Lower lobe of right lung (tissue), 2 donors: ENCODE data around the gene WFDC12. TPM values are rescaled to one million over a fixed set of nuclear protein-coding genes. Genes with fewer than 3 reads are reported as not detected.
"Not testable (repeated sequence)": the region's sequence is repeated elsewhere in the genome, so short reads cannot be mapped to it uniquely, and the experiment has no call there.

Experiments used
- ATAC-seq, 2 donors: fragments of 200-7000 bp; cut with Tn5 transposase; one replicate each; pipeline ENCODE4 v1.9.1; 2020 to 2022; ENCODE audit warnings: mild to moderate bottlenecking in 2 of 2, moderate library complexity in 2 of 2
- DNase-seq: peaks from one replicate; pipeline ENCODE4 v3.0.0-alpha.2; 2020
- H3K27ac ChIP-seq: fragments of 200-600 bp; one replicate; pipeline ENCODE4 v1.8.0; 2022
- H3K27me3 ChIP-seq: fragments of 200-600 bp; one replicate; pipeline ENCODE4 v1.8.0; 2022; ENCODE audit warnings: low read depth
- H3K36me3 ChIP-seq: fragments of 200-600 bp; one replicate; pipeline ENCODE4 v1.8.0; 2022; ENCODE audit warnings: mild to moderate bottlenecking
- H3K4me1 ChIP-seq: fragments of 200-600 bp; one replicate; pipeline ENCODE4 v1.8.0; 2022
- H3K4me3 ChIP-seq: fragments of 200-600 bp; one replicate; pipeline ENCODE4 v1.8.0; 2022; ENCODE audit warnings: mild to moderate bottlenecking
- H3K9me3 ChIP-seq: fragments of 200-600 bp; one replicate; pipeline ENCODE4 v1.8.0; 2022
- intact Hi-C: fragments of 100-400 bp; cut with DNase I; formaldehyde crosslinking; loops from one replicate; pipeline ENCODE4 v1.11.0; 2022
- total RNA-seq: library from RNA; stranded (reverse); fragmentation: NEBNext Ultra II Directional; extraction: Animal tissue kit (Norgen Biotek cat#: 25700); gene quantifications from one replicate; pipeline ENCODE4 v1.2.1, GENCODE V29; 2021
- TF ChIP-seq, protein P1 (sequence below): fragments of 200-600 bp; IDR thresholded peaks from one replicate; pipeline ENCODE4 v1.8.0; 2022; ENCODE audit warnings: antibody characterized with exemption, mild to moderate bottlenecking
- donor health status: DM: no; HTN: yes; CAD: no; lungs with severe emphysema.

Gene WFDC12
- total RNA-seq, 1 donor from 2014 or later, result 3.9 TPM

DNA sequence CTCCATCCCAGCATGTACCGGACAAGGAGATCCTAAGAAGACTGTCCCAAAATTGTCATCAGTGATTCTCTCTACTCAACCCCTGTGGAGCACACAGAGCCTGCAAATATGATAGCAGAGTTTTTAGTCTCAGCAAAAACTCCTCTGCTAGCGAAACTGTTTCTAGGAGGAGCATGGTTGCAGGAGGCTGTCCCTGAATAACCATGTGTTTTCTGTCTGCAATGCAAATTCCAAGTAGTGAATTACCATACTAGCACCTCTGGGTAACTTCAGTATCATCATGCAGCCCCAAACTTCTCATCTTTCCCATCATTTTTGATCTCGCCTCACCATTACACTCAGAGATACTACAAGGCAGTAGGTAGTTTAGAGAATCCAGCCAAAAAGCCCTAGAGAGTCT is 24.8 kb upstream of the WFDC12 start:
- Histone ChIP-seq H3K36me3 (no peaks in the 10 kb centered on the region), H3K4me3 (no peak overlapping the region), H3K27ac (no peak overlapping the region), H3K27me3 (peaks cover 12% of the 10 kb centered on the region), H3K9me3 (no peaks in the 10 kb centered on the region), H3K4me1 (no peaks in the 10 kb centered on the region)
- TF ChIP-seq, protein P1, sequence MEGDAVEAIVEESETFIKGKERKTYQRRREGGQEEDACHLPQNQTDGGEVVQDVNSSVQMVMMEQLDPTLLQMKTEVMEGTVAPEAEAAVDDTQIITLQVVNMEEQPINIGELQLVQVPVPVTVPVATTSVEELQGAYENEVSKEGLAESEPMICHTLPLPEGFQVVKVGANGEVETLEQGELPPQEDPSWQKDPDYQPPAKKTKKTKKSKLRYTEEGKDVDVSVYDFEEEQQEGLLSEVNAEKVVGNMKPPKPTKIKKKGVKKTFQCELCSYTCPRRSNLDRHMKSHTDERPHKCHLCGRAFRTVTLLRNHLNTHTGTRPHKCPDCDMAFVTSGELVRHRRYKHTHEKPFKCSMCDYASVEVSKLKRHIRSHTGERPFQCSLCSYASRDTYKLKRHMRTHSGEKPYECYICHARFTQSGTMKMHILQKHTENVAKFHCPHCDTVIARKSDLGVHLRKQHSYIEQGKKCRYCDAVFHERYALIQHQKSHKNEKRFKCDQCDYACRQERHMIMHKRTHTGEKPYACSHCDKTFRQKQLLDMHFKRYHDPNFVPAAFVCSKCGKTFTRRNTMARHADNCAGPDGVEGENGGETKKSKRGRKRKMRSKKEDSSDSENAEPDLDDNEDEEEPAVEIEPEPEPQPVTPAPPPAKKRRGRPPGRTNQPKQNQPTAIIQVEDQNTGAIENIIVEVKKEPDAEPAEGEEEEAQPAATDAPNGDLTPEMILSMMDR, result no peak
- intact Hi-C loops, result no loop called here
- DNase-seq (no peak), ATAC-seq (no peak)

DNA sequence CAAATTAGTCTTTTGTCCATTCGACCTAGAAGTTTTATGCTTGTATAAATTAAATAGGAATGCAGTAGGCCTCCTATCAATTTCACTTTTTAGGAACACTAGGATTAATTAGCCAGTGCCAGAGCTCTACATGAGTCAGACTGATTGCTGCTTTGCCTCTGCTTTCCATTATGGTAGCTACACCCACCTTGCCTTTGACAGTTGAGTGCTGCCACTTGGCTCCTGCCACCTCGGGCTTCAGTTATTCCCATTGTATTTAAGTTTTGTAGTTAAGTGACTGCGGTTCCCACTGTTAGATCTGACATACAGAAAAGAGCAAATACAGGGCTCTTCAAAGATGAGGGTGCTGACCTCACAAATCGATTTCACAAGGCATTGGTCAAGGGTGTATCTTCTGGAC is 16.6 kb upstream of the WFDC12 start:
- intact Hi-C loops, result no loop called here
- no peak for ATAC-seq
- H3K9me3 ChIP-seq, result no peaks in the 10 kb centered on the region

DNA sequence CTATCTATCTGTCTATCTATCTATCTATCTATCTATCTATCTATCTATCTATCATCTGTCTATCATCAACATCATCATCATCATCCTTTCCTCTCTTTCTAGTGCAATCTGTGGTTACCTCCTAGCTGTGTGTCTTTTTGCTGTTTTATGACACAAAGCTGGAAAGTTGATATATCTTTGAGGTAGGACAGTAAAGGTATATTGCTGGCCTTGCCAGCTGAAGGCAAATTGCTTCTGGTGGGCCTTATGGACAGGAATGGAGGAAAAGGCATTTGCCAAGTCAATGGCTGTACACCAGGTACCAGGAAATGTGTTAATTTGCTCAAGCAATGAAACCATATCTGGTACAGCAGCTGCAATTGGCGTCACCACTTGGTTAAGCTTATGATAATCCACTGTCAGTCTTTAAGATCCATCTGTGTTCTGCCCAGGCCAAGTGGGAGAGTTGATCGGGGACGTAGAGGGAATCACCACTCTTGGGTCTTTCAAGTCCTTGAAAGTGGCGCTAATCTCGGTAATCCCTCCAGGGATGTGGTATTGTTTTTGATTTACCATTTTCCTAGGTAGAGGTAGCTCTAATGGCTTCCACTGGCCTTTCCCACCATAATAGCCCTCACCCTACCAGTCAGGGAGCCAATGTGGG is 15.6 kb upstream of the WFDC12 start:
- DNase-seq, H3K4me1 ChIP-seq, H3K4me3 ChIP-seq, H3K27me3 ChIP-seq, intact Hi-C loops, H3K27ac ChIP-seq, H3K9me3 ChIP-seq, H3K36me3 ChIP-seq, ATAC-seq: not testable (repeated sequence)

More for the DNA sequence above, 16.6 kb upstream of the WFDC12 start:
- Histone ChIP-seq H3K4me1 (no peaks in the 10 kb centered on the region), H3K27me3 (peaks cover 2% of the 10 kb centered on the region), H3K36me3 (no peaks in the 10 kb centered on the region), H3K4me3 (no peak overlapping the region), H3K27ac (no peak overlapping the region)
- TF ChIP-seq, protein P1, result no peak
- no peak for DNase-seq

DNA sequence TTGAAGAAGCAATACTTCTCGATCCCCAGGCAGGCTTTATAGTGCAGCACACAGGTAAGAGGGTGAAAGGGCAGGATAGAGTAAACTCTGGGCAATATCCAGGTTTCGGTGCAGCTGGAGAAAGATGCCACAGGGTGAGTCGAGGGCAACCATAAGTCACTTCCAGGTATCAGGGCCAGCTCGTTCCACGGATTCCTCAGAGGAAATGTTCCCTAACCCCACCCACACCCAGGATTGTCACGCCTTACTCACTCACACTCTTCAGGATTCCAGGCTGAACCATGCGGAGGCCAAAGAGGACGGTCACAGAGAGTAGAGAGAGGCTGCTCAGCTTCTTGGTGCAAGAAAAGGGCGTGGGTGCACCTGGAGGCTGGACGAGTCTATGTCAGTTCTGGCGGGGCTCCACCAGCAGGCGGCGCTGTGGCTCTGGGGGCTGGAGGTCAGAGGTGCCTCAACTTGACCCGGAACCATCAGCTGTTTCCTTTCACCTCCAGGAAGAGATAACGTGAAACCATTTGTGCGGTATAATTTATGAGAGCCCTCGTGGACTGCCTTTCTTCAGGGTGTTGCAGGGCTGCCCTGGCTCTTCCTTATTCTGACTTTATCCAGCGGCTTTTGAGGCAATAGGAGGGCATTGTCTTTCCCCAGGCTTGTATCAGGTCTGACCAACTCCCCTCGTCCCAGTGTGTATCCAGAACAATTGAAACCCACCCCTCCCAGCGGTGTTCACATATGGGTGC is 14.5 kb upstream of the WFDC12 start:
- no peaks in the 10 kb centered on the region for H3K27me3 ChIP-seq
- intact Hi-C loops, result no loop called here
- DNase-seq, result peak; percentile 84
- no peaks in the 10 kb centered on the region for H3K4me1 ChIP-seq
- H3K36me3 ChIP-seq, result no peaks in the 10 kb centered on the region
- no peak overlapping the region for H3K4me3 ChIP-seq
- peak; percentile 85 to 86 for ATAC-seq
- H3K27ac ChIP-seq, result no peak overlapping the region
- H3K9me3 ChIP-seq, result no peaks in the 10 kb centered on the region
- TF ChIP-seq, protein P1, result peak; percentile 70

DNA sequence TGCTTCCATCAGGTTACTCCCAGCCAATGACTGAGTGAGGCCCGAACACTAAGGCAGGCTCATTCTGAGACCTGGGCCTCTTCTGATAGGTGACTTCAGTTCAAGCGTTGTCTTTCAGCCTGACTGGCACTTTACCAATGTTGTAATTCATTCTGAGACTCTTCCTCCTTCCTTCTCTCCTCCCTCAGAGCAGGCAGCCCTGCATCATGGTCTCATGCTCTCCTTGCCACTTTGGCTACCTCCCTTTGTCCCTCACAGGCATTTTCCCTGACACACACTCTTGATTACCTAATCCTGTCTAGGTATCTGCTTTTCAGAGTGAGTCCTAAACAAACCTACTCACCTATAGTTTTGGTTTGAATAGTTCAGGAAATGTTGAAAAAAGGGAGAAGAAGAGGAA is 12.6 kb upstream of the WFDC12 start:
- Histone ChIP-seq H3K27ac (no peak overlapping the region), H3K4me3 (no peak overlapping the region), H3K4me1 (no peaks in the 10 kb centered on the region), H3K9me3 (no peaks in the 10 kb centered on the region), H3K27me3 (no peaks in the 10 kb centered on the region), H3K36me3 (no peaks in the 10 kb centered on the region)
- TF ChIP-seq, protein P1, result no peak
- ATAC-seq (no peak), DNase-seq (no peak)
- intact Hi-C loops, result no loop called here

DNA sequence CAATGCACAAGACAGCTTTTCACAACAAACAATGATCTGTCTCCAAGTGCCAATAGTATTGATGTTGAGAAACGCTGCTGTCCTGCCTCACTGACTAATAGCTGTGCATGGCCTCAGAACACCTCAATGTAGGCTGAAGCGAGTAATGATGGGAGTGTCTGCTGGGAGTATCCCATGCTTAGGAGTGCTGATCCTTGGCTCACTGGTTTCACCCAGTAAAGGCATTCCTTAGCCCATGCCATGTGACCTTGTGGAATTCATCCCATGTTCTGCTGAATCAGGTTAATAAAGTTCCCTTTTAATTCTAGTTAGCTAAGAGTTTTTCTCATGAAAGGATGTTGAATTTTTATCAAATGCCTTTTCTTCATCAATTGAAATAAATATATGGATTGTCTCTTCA is 3.8 kb upstream of the WFDC12 start:
- DNase-seq (no peak), ATAC-seq (peak; percentile 83)
- Histone ChIP-seq H3K4me1 (peaks cover 12% of the 10 kb centered on the region), H3K27me3 (no peaks in the 10 kb centered on the region), H3K4me3 (no peak overlapping the region), H3K36me3 (no peaks in the 10 kb centered on the region), H3K9me3 (no peaks in the 10 kb centered on the region), H3K27ac (peak overlapping the region; percentile 56)
- TF ChIP-seq, protein P1, result no peak
- intact Hi-C loops, result no loop called here
